Tibial nerve (tissue), 4 donors: Measurements from ENCODE around the gene ANO1.

Source experiments
- EP300 ChIP-seq, 2 donors: sonication (generic); formaldehyde crosslinking; IDR thresholded peaks; one replicate each; pipeline ENCODE4 v1.6.1; 2017; ENCODE audit warnings: antibody characterized with exemption in 2 of 2, mild to moderate bottlenecking in 1 of 2
- TF ChIP-seq, protein P1 (sequence below), 5 experiments: fragments of 200-600 bp in 3 of 5; fragments of 450-650 bp in 2 of 5; sonication (generic) in 3 of 5; IDR thresholded peaks; one replicate each; pipeline ENCODE4 v1.5.1; 2016 to 2019; ENCODE audit warnings: antibody characterized with exemption in 5 of 5, mild to moderate bottlenecking in 3 of 5, moderate library complexity in 2 of 5

DNA sequence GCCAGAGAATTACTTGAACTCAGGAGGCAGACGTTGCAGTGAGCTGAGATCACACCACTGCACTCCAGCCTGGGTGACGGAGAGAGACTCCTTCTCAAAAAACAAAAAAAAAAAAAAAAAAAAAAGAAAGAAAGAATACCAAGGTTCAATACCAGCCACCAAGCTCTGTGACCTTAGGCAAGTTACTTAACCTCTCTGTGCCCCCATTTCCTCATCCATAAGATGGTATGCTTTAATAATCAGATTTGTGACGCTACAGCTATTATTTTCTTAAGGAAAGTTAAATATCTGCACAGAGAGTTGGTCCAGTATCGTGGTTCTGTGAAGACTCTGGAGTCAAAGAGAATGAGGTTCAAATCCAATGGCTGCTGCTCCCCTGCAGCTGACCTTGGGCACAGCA lies 67.7 kb downstream of the ANO1 start:
- no peak for TF ChIP-seq EP300 (IDR thresholded peaks at IDR 0.05)
- TF ChIP-seq, protein P1, sequence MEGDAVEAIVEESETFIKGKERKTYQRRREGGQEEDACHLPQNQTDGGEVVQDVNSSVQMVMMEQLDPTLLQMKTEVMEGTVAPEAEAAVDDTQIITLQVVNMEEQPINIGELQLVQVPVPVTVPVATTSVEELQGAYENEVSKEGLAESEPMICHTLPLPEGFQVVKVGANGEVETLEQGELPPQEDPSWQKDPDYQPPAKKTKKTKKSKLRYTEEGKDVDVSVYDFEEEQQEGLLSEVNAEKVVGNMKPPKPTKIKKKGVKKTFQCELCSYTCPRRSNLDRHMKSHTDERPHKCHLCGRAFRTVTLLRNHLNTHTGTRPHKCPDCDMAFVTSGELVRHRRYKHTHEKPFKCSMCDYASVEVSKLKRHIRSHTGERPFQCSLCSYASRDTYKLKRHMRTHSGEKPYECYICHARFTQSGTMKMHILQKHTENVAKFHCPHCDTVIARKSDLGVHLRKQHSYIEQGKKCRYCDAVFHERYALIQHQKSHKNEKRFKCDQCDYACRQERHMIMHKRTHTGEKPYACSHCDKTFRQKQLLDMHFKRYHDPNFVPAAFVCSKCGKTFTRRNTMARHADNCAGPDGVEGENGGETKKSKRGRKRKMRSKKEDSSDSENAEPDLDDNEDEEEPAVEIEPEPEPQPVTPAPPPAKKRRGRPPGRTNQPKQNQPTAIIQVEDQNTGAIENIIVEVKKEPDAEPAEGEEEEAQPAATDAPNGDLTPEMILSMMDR (IDR thresholded peaks at IDR 0.05) = no peak
